NCI-H1092 (cell line): ENCODE results near the gene RIN3.

Experiments
- DNase-seq: peaks from one replicate; lab custom pipeline; 2025; lab: John Stamatoyannopoulos, UW

RIN3 gene

GRCh38 chr14:92692822-92693226, 179.2 kb downstream of the RIN3 start:
- peak; percentile 97 for DNase-seq

DNA sequence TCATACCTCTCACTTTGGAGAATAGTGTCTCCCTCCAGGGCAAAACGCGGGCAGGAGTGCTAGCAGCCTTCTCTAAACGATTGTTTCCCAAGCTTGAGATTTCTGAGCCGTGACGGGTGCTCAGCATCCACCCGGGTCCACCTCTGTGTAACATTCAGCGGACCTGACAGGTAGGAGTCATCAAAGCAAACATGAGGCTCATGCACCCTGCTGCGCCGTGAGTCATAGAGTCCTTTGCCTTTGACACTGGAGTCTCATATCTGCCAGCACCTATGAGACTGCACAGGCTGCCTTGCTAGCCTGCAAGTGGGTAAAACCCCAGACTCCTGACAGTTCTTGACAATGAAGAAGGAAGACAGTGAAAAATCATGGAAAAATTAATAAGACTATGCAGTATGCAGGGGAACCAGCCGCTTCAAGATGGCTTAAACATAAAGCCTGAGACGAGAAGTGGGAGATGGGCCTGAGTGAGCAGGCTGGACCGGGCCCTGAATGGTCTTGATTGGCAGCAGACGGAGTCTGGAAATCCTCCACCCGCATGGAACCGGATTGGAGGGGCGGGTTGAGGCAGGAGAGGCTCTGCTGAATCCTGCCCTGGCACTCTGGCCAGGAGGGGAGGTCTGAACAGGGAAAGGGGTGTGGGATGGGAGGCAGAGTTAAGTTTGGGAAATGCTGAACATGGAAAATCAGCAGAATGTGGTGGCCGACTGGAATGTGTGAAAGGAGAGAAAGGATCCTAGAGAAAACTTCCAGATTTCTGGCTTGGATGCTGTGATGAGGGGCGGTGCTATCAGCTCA, 180.6 kb downstream of the RIN3 start:
- DNase-seq: peak; percentile 56

DNA sequence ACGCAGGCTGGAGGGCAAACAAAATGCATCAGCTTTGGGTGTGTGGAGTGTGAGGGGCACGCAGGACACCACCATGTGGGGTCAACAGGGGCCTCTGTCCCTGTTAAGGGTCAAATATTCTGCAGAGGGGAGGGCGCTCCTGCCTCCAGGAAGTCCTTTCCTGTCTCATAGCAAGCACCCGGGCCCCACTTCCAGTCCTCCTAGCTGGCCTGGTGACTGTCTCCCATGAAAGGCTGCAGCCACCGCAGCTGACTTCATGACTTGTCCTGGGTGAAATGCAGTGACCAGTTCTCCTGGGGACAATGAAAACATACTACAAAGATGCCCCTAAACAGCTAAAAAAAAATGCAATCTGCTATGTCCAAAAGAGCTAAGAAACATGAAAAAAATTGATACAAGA, 181.2 kb downstream of the RIN3 start:
- DNase-seq: no peak

GRCh38 chr14:92695562-92695961, 182.0 kb downstream of the RIN3 start:
- DNase-seq: no peak

GRCh38 chr14:92696366-92696765, 182.8 kb downstream of the RIN3 start:
- DNase-seq: no peak

- no peak for DNase-seq
These were observed 184.8 kb downstream of the RIN3 start for GRCh38 chr14:92698393-92698792.

- DNase-seq: no peak
These were observed 188.2 kb downstream of the RIN3 start for GRCh38 chr14:92701826-92702225.

DNA sequence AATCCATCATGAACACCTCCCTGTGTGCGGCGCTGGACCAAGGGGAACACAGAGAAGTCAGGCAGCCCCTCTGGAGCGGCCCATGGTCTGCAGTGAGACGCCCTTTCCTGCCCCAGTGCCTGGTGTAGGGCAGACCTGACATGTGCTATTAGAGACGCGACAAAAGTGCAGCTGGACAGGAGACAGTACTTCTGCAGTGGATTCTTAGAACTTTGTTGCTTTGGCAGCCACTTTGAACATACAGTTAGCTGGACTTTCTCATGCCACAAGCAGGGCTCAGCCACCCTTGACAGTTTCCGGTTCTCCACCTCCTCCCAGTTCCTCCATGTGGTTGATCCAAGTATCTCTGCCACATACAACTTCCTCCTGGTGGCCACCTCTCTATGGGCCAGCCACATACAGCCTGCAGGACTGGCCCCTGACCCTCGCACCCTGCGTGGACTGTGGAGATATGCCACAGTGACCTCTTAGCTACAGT, 188.9 kb downstream of the RIN3 start:
- no peak for DNase-seq

DNA sequence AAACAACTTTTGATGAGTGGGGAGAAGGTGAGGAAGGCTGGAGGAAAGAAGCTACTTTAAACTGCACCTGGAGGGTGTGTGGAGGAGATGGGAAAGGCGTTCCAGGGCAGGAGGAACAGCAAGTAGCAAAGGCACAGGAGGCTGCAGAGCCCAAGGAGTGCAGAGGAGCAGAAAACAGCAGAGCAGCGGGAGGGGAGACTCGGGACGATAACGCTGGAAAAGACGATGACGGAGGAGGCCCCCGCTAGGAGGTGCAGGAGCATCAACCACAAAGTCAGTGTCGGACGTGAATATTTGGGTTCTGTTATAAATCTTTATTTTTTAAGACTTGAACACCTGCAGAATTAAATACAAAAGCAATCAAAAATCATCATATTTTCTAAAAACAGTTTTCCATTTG, 189.9 kb downstream of the RIN3 start:
- no peak for DNase-seq

- DNase-seq: no peak
These were observed 190.6 kb downstream of the RIN3 start for GRCh38 chr14:92704036-92704804.

DNA sequence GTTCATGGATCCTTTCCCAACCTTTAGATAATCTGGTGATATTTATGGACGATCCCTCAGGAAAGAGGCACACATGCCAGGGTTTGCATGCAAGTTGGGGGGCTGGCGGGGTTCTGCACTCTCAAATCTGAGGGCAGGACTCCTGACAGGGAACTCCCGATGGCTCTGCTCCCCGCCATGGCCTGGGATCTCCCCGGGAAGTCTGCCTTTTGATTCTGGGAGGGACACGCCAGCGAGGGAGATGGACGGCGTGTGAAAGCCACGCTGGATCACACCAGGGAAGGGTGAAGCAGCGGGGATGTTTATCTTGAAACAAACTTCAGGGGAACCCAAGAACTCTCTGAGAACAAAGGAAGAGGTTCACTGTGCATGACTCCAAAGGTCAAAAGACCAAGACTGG, 191.2 kb downstream of the RIN3 start:
- DNase-seq: no peak

DNA sequence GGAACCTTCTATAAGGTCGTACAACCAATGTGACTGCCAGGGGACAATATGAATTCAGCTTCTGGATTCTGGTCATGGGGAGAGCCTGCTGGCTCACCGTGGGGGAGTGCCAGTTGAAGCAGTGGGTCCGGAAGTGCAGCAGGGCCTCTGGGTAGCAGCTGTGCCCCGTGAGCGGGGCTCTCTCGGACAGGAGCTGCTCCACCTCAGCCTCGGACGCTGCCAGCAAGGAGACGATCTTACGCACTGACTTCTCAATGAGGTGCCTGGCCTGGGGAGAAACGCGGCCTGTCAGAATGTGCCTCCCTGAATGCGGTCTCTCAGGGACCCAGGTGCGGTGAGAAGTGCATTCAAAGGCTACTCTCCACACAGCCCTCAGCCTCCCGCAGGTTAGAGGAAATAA, 192.8 kb downstream of the RIN3 start:
- no peak for DNase-seq

- DNase-seq: no peak
These were observed 195.9 kb downstream of the RIN3 start for GRCh38 chr14:92709340-92710000.

GRCh38 chr14:92710001-92710341, 196.4 kb downstream of the RIN3 start:
- no peak for DNase-seq

- DNase-seq: no peak
These were observed 198.5 kb downstream of the RIN3 start for GRCh38 chr14:92711976-92712653.

- no peak for DNase-seq
These were observed 199.1 kb downstream of the RIN3 start for GRCh38 chr14:92712654-92713051.

DNA sequence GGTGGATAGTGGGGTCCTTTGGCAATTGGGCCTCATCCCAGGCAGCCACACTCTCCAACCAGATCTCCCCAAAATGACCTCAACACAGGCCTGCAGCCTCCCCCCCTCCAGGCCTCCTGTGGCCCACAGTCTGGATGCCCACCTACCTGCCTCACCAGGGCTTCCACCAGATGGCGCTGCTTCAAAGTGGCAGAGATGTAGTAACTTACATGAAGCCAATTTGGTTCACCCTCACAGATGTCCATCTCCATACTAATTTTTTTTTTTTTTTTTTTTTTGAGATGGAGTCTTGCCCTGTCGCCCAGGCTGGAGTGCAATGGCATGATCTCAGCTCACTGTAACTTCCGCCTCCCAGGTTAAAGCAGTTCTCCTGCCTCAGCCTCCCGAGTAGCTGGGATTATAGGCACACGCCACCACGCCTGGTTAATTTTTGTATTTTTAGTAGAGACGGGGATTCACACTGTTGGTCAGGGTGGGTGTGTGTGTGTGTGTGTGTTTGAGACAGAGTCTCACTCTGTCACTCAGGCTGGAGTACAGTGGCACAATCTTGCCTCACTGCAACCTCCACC, 201.2 kb downstream of the RIN3 start:
- peak; percentile 48 for DNase-seq

- DNase-seq: no peak
These were observed 202.6 kb downstream of the RIN3 start for GRCh38 chr14:92716131-92716530.

- DNase-seq: no peak
These were observed 204.0 kb downstream of the RIN3 start for GRCh38 chr14:92717571-92718042.

DNA sequence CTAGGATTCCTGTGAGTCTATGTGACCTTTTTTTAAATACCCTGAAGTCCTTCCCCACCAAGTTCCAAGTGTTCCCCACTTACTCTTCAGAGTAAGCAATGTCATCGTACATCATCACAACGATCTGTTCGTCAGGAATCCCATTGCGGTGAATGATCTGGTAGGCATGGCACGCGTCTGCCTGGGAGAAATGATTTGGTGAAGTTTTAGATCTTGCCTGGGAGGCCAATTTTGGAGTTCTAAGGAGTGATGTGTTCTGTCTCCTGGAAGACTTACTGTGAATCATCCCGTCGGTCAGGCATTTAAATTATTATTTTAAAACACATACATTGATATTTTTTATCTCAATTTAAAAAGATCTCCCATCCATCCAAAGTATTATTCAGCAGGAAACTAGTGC, 205.1 kb downstream of the RIN3 start:
- DNase-seq: no peak

DNA sequence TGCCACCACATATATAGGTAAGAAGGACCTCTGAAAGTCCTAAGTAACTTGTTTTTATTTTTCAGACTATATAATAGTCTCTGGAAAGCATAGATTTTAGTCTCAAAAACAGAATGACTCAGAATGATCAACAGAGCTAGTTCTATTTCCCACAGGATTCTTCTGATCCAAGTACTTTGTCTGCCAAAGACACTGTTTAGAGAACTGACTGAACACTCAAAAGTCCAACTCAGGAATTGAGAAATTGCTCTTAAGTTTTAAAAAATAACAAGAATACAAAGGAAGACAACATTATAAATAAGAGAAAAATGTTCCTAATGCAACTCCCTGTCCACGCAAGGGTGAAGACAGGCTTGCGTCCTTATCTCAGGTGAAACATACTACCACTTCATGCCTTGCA, 205.8 kb downstream of the RIN3 start:
- no peak for DNase-seq

DNA sequence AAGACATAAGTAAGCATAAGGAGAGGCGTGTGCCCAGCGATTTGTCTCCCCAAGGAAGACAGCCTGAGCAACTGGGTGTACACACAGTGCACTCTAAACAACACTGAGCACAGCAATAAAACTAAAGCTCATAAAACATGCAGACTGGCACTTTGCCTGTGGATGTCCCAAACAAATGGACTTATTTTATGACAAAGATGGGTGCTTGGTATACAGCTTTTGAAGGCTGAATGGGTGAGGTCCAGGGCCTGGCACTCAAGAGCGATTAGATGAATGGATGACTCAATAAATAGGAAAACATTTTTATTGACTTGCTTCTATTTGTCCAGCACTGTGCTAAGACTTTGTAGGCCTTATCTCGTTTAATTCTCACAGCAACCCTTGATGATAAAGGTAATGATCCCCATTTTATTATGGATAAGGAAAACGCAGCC, 206.3 kb downstream of the RIN3 start:
- DNase-seq: no peak
